Gastroesophageal sphincter (tissue), 4 donors: ENCODE data around the gene SEZ6L2. TPM values are rescaled to one million over a fixed set of nuclear protein-coding genes. Genes with fewer than 3 reads are reported as not detected.

Source experiments
- ATAC-seq: fragments of 150-250 bp; one replicate; pipeline ENCODE4 v1.9.1; 2016; ENCODE audit warnings: mild to moderate bottlenecking, moderate library complexity
- H3K27ac ChIP-seq, 4 donors: fragments of 200-600 bp; sonication (generic) in 3 of 4; 1 replicate in 3 of 4; 2 replicates in 1 of 4; pipeline ENCODE4 v1.5.1; 2016 to 2019
- H3K27me3 ChIP-seq: fragments of 200-600 bp; sonication (generic); one replicate; pipeline ENCODE4 v1.5.1; 2019
- H3K36me3 ChIP-seq, 2 donors: fragments of 200-600 bp; sonication (generic); one replicate each; pipeline ENCODE4 v1.5.1; 2019; ENCODE audit warnings: control low read depth in 1 of 2
- H3K4me1 ChIP-seq, 3 donors: fragments of 200-600 bp; sonication (generic); 1 replicate in 2 of 3; 2 replicates in 1 of 3; pipeline ENCODE4 v1.5.1; 2016 to 2019; ENCODE audit warnings: control low read depth in 2 of 3
- H3K4me3 ChIP-seq, 2 donors: fragments of 200-600 bp; sonication (generic); one replicate each; pipeline ENCODE4 v1.5.1; 2019; ENCODE audit warnings: mild to moderate bottlenecking in 1 of 2, moderate library complexity in 1 of 2
- H3K9me3 ChIP-seq, 3 donors: fragments of 200-600 bp; sonication (generic); one replicate each; pipeline ENCODE4 v1.5.1; 2017 to 2019; ENCODE audit warnings: control low read depth in 2 of 3
- CTCF ChIP-seq, 4 experiments: fragments of 200-600 bp in 2 of 4; fragments of 450-650 bp in 2 of 4; sonication (generic) in 1 of 4; IDR thresholded peaks; one replicate each; pipeline ENCODE4 v1.5.1; 2017 to 2019; ENCODE audit warnings: antibody characterized with exemption in 4 of 4, mild to moderate bottlenecking in 2 of 4, moderate library complexity in 2 of 4
- EP300 ChIP-seq: sonication (generic); formaldehyde crosslinking; IDR thresholded peaks from one replicate; pipeline ENCODE4 v1.6.1; 2017; ENCODE audit warnings: antibody characterized with exemption, mild to moderate bottlenecking
- POLR2A ChIP-seq, 2 donors: fragments of 450-650 bp; IDR thresholded peaks; one replicate each; pipeline ENCODE4 v1.6.1; 2017; ENCODE audit warnings: antibody characterized with exemption in 2 of 2, mild to moderate bottlenecking in 2 of 2, moderate library complexity in 1 of 2
- POLR2AphosphoS5 ChIP-seq: sonication (generic); formaldehyde crosslinking; IDR thresholded peaks from one replicate; pipeline ENCODE4 v1.6.1; 2017; ENCODE audit warnings: antibody characterized with exemption
- WGBS, 2 donors: methylation state at CpG; one replicate each; pipeline ENCODE4 v1.1.5; 2018; ENCODE audit warnings: low coverage in 1 of 2; 5-methylcytosine and 5-hydroxymethylcytosine counted together
- total RNA-seq, 4 donors: library from RNA; depleted of rRNA; stranded (reverse); fragments of >200 nt; gene quantifications; one replicate each; pipeline ENCODE4 v1.1.0, GENCODE V29; 2016

Gene SEZ6L2
- total RNA-seq, 4 donors from 2014 or later = 1.1 to 1.6 (median 1.1) TPM; not detected in 1

GRCh38 chr16:29897333-29897732 lies 2.0 kb downstream of the SEZ6L2 start:
- Histone ChIP-seq H3K36me3 (no peaks in the 10 kb centered on the region), H3K27ac (no peak overlapping the region), H3K9me3 (no peaks in the 10 kb centered on the region), H3K4me3 (no peak overlapping the region), H3K27me3 (peaks cover 62% of the 10 kb centered on the region), H3K4me1 (peaks cover 0 to 23% (median 4%) of the 10 kb centered on the region in 3 donors)
- WGBS, 2 donors = 42 to 52% methylated on average over 4 of the region's 4 CpGs
- ATAC-seq = no peak
- no peak for TF ChIP-seq CTCF (IDR thresholded peaks at IDR 0.05)

GRCh38 chr16:29896841-29897240 lies 2.5 kb downstream of the SEZ6L2 start:
- H3K4me1 ChIP-seq = peaks cover 0 to 23% (median 4%) of the 10 kb centered on the region in 3 donors
- ATAC-seq = no peak
- no peak overlapping the region for H3K27ac ChIP-seq
- no peak for TF ChIP-seq EP300
- no peak for TF ChIP-seq POLR2AphosphoS5
- TF ChIP-seq POLR2A (IDR thresholded peaks at IDR 0.05) = no peak
- TF ChIP-seq CTCF (IDR thresholded peaks at IDR 0.05) = no peak
- no peaks in the 10 kb centered on the region for H3K9me3 ChIP-seq
- no peak overlapping the region for H3K4me3 ChIP-seq
- H3K27me3 ChIP-seq = peaks cover 61% of the 10 kb centered on the region
- WGBS, 2 donors = 47 to 93% methylated on average over 1 to 3 of the region's 15 CpGs
- H3K36me3 ChIP-seq = no peaks in the 10 kb centered on the region

- no peaks in the 10 kb centered on the region for H3K36me3 ChIP-seq
- H3K27me3 ChIP-seq = peaks cover 42% of the 10 kb centered on the region
- TF ChIP-seq EP300 (no peak), CTCF (IDR thresholded peaks at IDR 0.05) (no peak), POLR2A (IDR thresholded peaks at IDR 0.05) (no peak), POLR2AphosphoS5 (no peak)
- peaks cover 0 to 6% (median 0%) of the 10 kb centered on the region in 3 donors for H3K4me1 ChIP-seq
- H3K27ac ChIP-seq = no peak overlapping the region
- no peaks in the 10 kb centered on the region for H3K9me3 ChIP-seq
- no peak overlapping the region for H3K4me3 ChIP-seq
- 70 to 72% methylated on average over 3 to 4 of the region's 4 CpGs for WGBS, 2 donors
- no peak for ATAC-seq
Measured at GRCh38 chr16:29894352-29894751, 5.0 kb downstream of the SEZ6L2 start.

GRCh38 chr16:29893553-29893952 lies 5.8 kb downstream of the SEZ6L2 start:
- peaks cover 34% of the 10 kb centered on the region for H3K27me3 ChIP-seq
- ATAC-seq = no peak
- H3K27ac ChIP-seq = no peak overlapping the region
- H3K4me3 ChIP-seq = no peak overlapping the region
- 80 to 93% methylated on average over 2 to 3 of the region's 3 CpGs for WGBS, 2 donors
- TF ChIP-seq CTCF (IDR thresholded peaks at IDR 0.05) (no peak), POLR2A (IDR thresholded peaks at IDR 0.05) (no peak), POLR2AphosphoS5 (no peak), EP300 (no peak)
- H3K9me3 ChIP-seq = no peaks in the 10 kb centered on the region
- H3K4me1 ChIP-seq = no peaks in the 10 kb centered on the region
- H3K36me3 ChIP-seq = no peaks in the 10 kb centered on the region

- 90% methylated on average over 4 of the region's 6 CpGs; no CpG with 5 or more reads in 1 of the 2 donors for WGBS, 2 donors
- no peak overlapping the region for H3K27ac ChIP-seq
- peaks cover 27% of the 10 kb centered on the region for H3K27me3 ChIP-seq
- no peaks in the 10 kb centered on the region for H3K36me3 ChIP-seq
- ATAC-seq = no peak
- no peaks in the 10 kb centered on the region for H3K4me1 ChIP-seq
- no peak overlapping the region for H3K4me3 ChIP-seq
- TF ChIP-seq POLR2AphosphoS5 = no peak
- no peaks in the 10 kb centered on the region for H3K9me3 ChIP-seq
Measured at GRCh38 chr16:29892458-29892813, 6.9 kb downstream of the SEZ6L2 start.
